A673 (cell line): ENCODE measurements around the gene SGCG. TPM values are rescaled to one million over a fixed set of nuclear protein-coding genes. Genes with fewer than 3 reads are reported as not detected.

ENCODE experiments used
- BruUV-seq: library from RNA; stranded (reverse); fragments of 400-500 nt; replicated peaks from 2 replicates; lab custom pipeline; 2021; lab: Mats Ljungman, UMichigan
- CTCF ChIA-PET: fragments of 300-600 bp; sonication (Branson Sonifier 250); formaldehyde crosslinking; loops from one replicate; lab custom pipeline; 2022; ENCODE audit warnings: antibody characterized with exemption; lab: Charles Lee
- POLR2A ChIA-PET: fragments of 300-600 bp; sonication (Branson Sonifier 250); formaldehyde crosslinking; loops from one replicate; lab custom pipeline; 2022; ENCODE audit warnings: antibody characterized with exemption; ENCODE audit not compliant: low non-redundant PET; lab: Charles Lee
- DNase-seq: peaks from one replicate; pipeline ENCODE4 v3.0.0-alpha.2; 2015; ENCODE audit warnings: low spot score
- H3K27ac ChIP-seq: fragments of 200-600 bp; sonication (generic); 2 replicates; pipeline ENCODE4 v1.5.1; 2016; ENCODE audit warnings: mixed run types, low read depth, mild to moderate bottlenecking, mixed read lengths, antibody characterized with exemption, low read length; ENCODE audit not compliant: poor library complexity, severe bottlenecking
- H3K27me3 ChIP-seq: fragments of 200-600 bp; sonication (generic); replicated peaks from 2 replicates; pipeline ENCODE4 v1.6.1; 2017; ENCODE audit warnings: mixed run types, low read depth, mild to moderate bottlenecking, mixed read lengths, antibody characterized with exemption, low read length; ENCODE audit not compliant: insufficient read depth, poor library complexity
- H3K36me3 ChIP-seq: fragments of 200-600 bp; sonication (generic); 2 replicates; pipeline ENCODE4 v1.6.1; 2016; ENCODE audit warnings: mixed run types, mild to moderate bottlenecking, mixed read lengths, antibody characterized with exemption, low read length; ENCODE audit not compliant: insufficient read depth, poor library complexity, severe bottlenecking
- H3K4me1 ChIP-seq: fragments of 200-600 bp; sonication (generic); 2 replicates; pipeline ENCODE4 v1.6.1; 2017; ENCODE audit warnings: mixed run types, mild to moderate bottlenecking, mixed read lengths, antibody characterized with exemption, low read length; ENCODE audit not compliant: insufficient read depth, poor library complexity, severe bottlenecking
- H3K4me3 ChIP-seq: fragments of 200-600 bp; sonication (generic); 2 replicates; pipeline ENCODE4 v1.5.1; 2016; ENCODE audit warnings: low read depth, mixed run types, mild to moderate bottlenecking, mixed read lengths, low read length; ENCODE audit not compliant: poor library complexity, severe bottlenecking
- H3K9me3 ChIP-seq: fragments of 200-600 bp; sonication (generic); 2 replicates; pipeline ENCODE4 v1.6.1; 2016; ENCODE audit warnings: mixed run types, low read depth, mild to moderate bottlenecking, mixed read lengths, antibody characterized with exemption, low read length; ENCODE audit not compliant: poor library complexity, severe bottlenecking
- EZH2 ChIP-seq: fragments of 200-600 bp; sonication (generic); IDR thresholded peaks from 2 replicates; pipeline ENCODE4 v1.6.1; 2017; ENCODE audit warnings: borderline replicate concordance, low read depth, mild to moderate bottlenecking, mixed read lengths, antibody characterized with exemption, low read length; ENCODE audit not compliant: poor library complexity, severe bottlenecking
- intact Hi-C: fragments of 100-400 bp; cut with micrococcal nuclease; formaldehyde crosslinking; loops from one replicate; pipeline ENCODE4 v1.10.0; 2022; ENCODE audit not compliant: unreplicated experiment
- total RNA-seq: library from RNA; stranded (reverse); gene quantifications from 2 replicates; pipeline ENCODE4 v1.2.3, GENCODE V29; 2021
- TF ChIP-seq, protein P1 (sequence below): fragments of 300-800, 200-600 bp; sonication (generic); conservative IDR thresholded peaks from 2 replicates; pipeline ENCODE4 v1.5.1; 2017; ENCODE audit warnings: low read depth, mild to moderate bottlenecking, antibody characterized with exemption, low read length, moderate library complexity, mixed read lengths

Gene SGCG
- total RNA-seq, 1 experiment from 2014 or later = 0.88 TPM

DNA sequence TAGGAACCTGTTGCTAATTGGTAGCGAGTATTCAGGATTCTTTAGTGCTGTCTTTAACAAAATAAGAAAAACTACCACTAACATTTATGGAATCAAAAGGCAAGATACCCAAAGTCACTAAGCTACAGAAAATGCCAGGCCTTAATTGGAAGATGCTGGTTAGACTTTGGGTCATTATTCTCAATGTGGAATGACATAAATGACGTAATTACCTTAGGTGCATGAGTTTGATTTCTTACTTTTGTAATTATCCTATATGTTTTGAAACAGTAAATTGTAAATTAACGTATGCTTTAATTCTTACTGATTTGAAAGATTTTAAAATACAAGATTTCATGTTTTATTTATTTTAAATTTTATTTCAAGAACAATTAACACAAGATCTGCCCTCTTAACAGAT lies 25.0 kb downstream of the SGCG start:
- no TSS peak for BruUV-seq
- ChIA-PET CTCF (no interaction called here), POLR2A (no interaction called here)

DNA sequence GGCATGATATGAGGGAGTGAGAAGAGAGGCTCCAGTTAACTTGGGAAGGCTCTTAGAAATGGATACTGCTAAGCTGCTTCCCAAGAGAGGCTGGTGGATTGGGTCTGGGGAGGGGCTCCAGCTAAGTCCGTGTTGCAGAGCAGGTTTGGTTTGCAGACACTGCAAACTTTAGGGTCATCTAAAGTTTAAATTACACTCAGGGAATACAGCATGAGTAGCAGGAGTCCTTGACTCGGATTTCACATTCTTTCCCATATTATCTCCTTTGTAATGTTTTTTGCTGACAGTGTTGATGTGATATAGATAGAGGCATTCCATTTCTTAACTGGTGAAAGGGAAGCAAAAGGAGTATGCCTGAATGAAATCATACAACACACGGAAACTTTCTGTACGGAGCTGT lies 31.9 kb downstream of the SGCG start:
- BruUV-seq = no TSS peak
- TF ChIP-seq, protein P1, sequence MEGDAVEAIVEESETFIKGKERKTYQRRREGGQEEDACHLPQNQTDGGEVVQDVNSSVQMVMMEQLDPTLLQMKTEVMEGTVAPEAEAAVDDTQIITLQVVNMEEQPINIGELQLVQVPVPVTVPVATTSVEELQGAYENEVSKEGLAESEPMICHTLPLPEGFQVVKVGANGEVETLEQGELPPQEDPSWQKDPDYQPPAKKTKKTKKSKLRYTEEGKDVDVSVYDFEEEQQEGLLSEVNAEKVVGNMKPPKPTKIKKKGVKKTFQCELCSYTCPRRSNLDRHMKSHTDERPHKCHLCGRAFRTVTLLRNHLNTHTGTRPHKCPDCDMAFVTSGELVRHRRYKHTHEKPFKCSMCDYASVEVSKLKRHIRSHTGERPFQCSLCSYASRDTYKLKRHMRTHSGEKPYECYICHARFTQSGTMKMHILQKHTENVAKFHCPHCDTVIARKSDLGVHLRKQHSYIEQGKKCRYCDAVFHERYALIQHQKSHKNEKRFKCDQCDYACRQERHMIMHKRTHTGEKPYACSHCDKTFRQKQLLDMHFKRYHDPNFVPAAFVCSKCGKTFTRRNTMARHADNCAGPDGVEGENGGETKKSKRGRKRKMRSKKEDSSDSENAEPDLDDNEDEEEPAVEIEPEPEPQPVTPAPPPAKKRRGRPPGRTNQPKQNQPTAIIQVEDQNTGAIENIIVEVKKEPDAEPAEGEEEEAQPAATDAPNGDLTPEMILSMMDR = no peak
- no peak for TF ChIP-seq EZH2
- no peak overlapping the region for H3K4me3 ChIP-seq
- no peaks in the 10 kb centered on the region for H3K36me3 ChIP-seq
- ChIA-PET CTCF (no interaction called here), POLR2A (no interaction called here)
- H3K9me3 ChIP-seq = no peaks in the 10 kb centered on the region
- intact Hi-C loops = no loop called here
- peak; percentile 8 for DNase-seq
- H3K27ac ChIP-seq = no peak overlapping the region
- H3K4me1 ChIP-seq = no peaks in the 10 kb centered on the region
- no peaks in the 10 kb centered on the region for H3K27me3 ChIP-seq

More for the DNA sequence above, 25.0 kb downstream of the SGCG start:
- no peak for DNase-seq
- Histone ChIP-seq H3K27ac (no peak overlapping the region), H3K27me3 (no peaks in the 10 kb centered on the region), H3K4me3 (no peak overlapping the region), H3K9me3 (peaks cover 9% of the 10 kb centered on the region), H3K36me3 (no peaks in the 10 kb centered on the region), H3K4me1 (no peaks in the 10 kb centered on the region)
- intact Hi-C loops = no loop called here
- TF ChIP-seq, protein P1 = no peak
- TF ChIP-seq EZH2 = no peak

GRCh38 chr13:23231241-23231640 lies 50.5 kb downstream of the SGCG start:
- POLR2A ChIA-PET = no interaction called here
- no peak for TF ChIP-seq EZH2
- TF ChIP-seq, protein P1 = no peak
- intact Hi-C loops = no loop called here

More at GRCh38 chr13:23231241-23231640, 50.5 kb downstream of the SGCG start:
- CTCF ChIA-PET = no interaction called here
- H3K27ac ChIP-seq = no peak overlapping the region
- no peak for DNase-seq
- H3K4me1 ChIP-seq = no peaks in the 10 kb centered on the region
- BruUV-seq = no TSS peak
- no peaks in the 10 kb centered on the region for H3K9me3 ChIP-seq
- no peak overlapping the region for H3K4me3 ChIP-seq
- no peaks in the 10 kb centered on the region for H3K36me3 ChIP-seq
- no peaks in the 10 kb centered on the region for H3K27me3 ChIP-seq
